ENCODE results near the gene FBN3.

Gene FBN3

DNA sequence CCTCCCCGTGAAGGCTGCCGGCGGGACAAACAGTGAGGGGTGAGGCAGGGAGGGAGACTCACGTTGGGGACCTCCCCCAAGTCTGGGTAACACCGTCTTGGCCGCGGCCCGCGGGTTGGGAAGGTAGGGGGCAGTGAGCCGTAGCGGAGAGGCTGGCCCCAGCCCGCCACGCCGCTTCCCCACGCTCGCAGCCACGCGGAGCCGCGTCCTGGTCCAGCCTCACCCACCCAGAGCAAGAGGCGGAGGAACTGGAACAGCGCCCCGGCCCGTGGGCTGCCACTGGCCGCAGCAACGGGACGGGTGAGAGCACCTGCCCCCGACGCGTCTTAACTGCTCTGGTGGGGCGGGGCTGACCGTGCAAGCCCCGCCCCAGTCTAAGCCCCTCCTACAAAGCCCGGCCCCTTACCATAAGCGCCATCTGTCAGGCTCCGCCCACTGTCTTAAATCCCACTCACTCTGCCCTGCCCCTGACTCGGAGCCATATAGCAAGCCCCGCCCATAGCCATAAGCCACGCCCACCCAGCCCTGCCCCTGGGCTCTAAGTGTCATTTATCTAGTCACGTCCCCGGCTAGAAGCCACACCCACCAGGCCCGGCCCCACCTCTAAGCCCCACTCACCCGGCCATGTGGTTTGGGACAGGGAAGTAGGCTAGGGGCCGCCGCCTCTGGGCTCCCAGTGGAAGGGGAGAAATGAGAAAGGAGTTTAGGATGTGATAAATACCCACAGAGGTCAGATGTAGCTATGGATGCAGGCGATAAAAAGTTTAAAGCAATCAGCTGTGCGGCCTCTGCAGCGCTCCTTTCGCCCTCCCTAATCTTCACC is 98.9 kb downstream of the FBN3 start:
- DNase-seq (ENCODE audit: low read depth in 1 of 2, low spot score in 1 of 2): peak; percentile 95 to 99
- TF ChIP-seq GABPA (IDR thresholded peaks at IDR 0.05; ENCODE audit: low read depth) (no peak), POLR2AphosphoS5 (IDR thresholded peaks at IDR 0.05; ENCODE audit: low read depth) (peak; percentile 45; the same call in 1 of the 2 replicates)
- H3K4me3 ChIP-seq (replicated peaks; ENCODE audit: insufficient read depth, low read length): peak overlapping the region; percentile 39
- H3K27ac ChIP-seq (replicated peaks): peak overlapping the region; percentile 45
- no peaks in the 10 kb centered on the region for H3K27me3 ChIP-seq (ENCODE audit: insufficient read depth, poor library complexity, severe bottlenecking)

DNA sequence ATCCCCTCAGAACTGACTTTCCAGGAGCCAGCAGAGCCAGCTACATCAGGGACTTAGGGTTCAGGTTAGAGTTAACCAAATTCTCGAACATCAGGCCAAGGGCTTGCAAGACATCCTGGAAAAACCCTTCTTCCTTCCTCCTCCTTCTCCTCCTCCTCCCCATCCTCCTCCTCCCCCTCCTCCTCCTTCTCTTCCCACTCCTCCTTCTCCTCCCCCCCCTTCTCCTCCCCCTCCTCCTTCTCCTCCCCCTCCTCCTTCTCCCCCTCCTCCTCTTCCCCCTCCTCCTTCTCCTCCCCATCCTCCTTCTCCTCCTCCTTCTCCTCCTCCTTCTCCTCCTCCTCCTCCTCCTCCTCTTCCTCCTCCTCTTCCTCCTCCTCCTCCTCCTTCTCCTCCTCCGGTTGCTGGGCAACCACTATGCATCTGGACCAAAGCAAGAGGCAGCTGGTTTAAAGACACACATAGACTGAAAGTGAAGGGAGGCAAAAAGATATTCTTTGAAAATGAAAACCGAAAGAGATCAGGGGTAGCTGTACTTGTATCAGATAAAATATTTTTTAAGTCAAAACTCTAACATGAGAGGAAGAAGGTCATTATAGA is 102.7 kb downstream of the FBN3 start:
- H3K4me3 ChIP-seq (replicated peaks; ENCODE audit: insufficient read depth, low read length): no peak overlapping the region
- DNase-seq (ENCODE audit: low read depth in 1 of 2, low spot score in 1 of 2): no peak
- H3K27me3 ChIP-seq (ENCODE audit: insufficient read depth, poor library complexity, severe bottlenecking): no peaks in the 10 kb centered on the region

DNA sequence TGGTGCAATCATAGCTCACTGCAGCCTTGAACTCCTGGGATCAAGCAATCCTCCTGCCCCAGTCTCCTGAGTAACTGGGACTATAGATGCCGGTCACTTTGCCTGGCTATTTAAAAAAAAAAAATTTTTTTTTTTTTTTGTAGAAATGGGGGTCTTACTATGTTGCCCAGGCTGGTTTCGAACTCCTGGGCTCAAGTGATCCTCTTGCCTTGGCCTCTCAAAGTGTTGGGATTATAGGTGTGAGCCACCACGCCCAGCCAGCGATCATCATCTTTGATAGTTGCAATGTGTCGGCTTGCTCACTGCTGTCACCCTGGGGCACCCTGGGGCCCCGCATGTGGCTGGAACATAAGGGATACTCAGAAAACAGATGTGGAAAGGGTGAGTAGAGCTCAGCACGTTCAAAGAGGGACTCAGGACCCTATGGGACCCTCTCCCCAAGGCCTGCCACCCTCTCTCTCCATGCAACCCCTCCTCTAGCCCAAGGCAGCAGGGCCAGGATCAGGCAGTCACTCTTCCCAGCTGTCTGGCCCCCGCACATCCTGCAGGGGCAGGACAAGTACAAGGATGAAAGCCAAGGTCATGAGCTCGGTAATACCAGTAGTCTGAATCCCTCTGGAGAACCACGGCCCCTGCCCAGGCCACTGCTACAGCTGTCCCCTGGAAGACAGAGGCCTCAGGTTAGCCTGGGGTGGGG is 103.4 kb downstream of the FBN3 start:
- no peaks in the 10 kb centered on the region for H3K27me3 ChIP-seq (ENCODE audit: insufficient read depth, poor library complexity, severe bottlenecking)
- no peak overlapping the region for H3K4me3 ChIP-seq (replicated peaks; ENCODE audit: insufficient read depth, low read length)
- DNase-seq (ENCODE audit: low read depth in 1 of 2, low spot score in 1 of 2): no peak
- TF ChIP-seq POLR2AphosphoS5 (IDR thresholded peaks at IDR 0.05; ENCODE audit: low read depth) (no peak), GABPA (IDR thresholded peaks at IDR 0.05; ENCODE audit: low read depth) (no peak), SPI1 (IDR thresholded peaks at IDR 0.05; ENCODE audit: borderline replicate concordance, low read depth) (no peak)
- TF ChIP-seq, protein P1, sequence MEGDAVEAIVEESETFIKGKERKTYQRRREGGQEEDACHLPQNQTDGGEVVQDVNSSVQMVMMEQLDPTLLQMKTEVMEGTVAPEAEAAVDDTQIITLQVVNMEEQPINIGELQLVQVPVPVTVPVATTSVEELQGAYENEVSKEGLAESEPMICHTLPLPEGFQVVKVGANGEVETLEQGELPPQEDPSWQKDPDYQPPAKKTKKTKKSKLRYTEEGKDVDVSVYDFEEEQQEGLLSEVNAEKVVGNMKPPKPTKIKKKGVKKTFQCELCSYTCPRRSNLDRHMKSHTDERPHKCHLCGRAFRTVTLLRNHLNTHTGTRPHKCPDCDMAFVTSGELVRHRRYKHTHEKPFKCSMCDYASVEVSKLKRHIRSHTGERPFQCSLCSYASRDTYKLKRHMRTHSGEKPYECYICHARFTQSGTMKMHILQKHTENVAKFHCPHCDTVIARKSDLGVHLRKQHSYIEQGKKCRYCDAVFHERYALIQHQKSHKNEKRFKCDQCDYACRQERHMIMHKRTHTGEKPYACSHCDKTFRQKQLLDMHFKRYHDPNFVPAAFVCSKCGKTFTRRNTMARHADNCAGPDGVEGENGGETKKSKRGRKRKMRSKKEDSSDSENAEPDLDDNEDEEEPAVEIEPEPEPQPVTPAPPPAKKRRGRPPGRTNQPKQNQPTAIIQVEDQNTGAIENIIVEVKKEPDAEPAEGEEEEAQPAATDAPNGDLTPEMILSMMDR (IDR thresholded peaks at IDR 0.05; ENCODE audit: insufficient read depth, low read length): no peak
- TF ChIP-seq, protein P2, sequence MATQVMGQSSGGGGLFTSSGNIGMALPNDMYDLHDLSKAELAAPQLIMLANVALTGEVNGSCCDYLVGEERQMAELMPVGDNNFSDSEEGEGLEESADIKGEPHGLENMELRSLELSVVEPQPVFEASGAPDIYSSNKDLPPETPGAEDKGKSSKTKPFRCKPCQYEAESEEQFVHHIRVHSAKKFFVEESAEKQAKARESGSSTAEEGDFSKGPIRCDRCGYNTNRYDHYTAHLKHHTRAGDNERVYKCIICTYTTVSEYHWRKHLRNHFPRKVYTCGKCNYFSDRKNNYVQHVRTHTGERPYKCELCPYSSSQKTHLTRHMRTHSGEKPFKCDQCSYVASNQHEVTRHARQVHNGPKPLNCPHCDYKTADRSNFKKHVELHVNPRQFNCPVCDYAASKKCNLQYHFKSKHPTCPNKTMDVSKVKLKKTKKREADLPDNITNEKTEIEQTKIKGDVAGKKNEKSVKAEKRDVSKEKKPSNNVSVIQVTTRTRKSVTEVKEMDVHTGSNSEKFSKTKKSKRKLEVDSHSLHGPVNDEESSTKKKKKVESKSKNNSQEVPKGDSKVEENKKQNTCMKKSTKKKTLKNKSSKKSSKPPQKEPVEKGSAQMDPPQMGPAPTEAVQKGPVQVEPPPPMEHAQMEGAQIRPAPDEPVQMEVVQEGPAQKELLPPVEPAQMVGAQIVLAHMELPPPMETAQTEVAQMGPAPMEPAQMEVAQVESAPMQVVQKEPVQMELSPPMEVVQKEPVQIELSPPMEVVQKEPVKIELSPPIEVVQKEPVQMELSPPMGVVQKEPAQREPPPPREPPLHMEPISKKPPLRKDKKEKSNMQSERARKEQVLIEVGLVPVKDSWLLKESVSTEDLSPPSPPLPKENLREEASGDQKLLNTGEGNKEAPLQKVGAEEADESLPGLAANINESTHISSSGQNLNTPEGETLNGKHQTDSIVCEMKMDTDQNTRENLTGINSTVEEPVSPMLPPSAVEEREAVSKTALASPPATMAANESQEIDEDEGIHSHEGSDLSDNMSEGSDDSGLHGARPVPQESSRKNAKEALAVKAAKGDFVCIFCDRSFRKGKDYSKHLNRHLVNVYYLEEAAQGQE (IDR thresholded peaks at IDR 0.05; ENCODE audit: insufficient replicate concordance, low read depth): no peak
- H3K27ac ChIP-seq (replicated peaks): no peak overlapping the region

More for the DNA sequence above, 102.7 kb downstream of the FBN3 start:
- TF ChIP-seq GABPA (IDR thresholded peaks at IDR 0.05; ENCODE audit: low read depth) (no peak), POLR2AphosphoS5 (IDR thresholded peaks at IDR 0.05; ENCODE audit: low read depth) (no peak), SPI1 (IDR thresholded peaks at IDR 0.05; ENCODE audit: borderline replicate concordance, low read depth) (no peak)
- TF ChIP-seq, protein P1 (IDR thresholded peaks at IDR 0.05; ENCODE audit: insufficient read depth, low read length): no peak
- TF ChIP-seq, protein P2 (IDR thresholded peaks at IDR 0.05; ENCODE audit: insufficient replicate concordance, low read depth): no peak
- no peak overlapping the region for H3K27ac ChIP-seq (replicated peaks)

DNA sequence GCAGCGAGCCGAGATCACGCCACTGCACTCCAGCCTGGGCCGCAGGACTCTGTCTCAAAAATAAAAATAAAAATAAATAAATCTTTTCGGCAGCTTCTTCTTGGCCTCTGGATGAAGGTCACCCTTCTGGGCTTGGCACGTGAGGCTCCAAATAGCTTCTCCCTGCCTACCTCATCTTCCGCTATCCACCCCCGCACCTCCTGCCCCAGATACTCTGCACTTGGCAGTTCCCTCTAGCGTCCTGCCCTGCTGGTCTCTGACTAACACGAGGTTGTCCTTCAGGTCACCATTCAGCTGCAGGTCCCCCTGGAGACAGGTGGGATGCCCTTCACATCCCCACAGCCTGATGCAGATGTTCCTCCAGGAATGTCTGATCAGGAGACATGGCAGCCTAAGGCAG is 105.4 kb downstream of the FBN3 start:
- H3K4me3 ChIP-seq (replicated peaks; ENCODE audit: insufficient read depth, low read length): no peak overlapping the region
- no peak for TF ChIP-seq GABPA (IDR thresholded peaks at IDR 0.05; ENCODE audit: low read depth)
- TF ChIP-seq POLR2AphosphoS5 (IDR thresholded peaks at IDR 0.05; ENCODE audit: low read depth): no peak
- no peak for TF ChIP-seq SPI1 (IDR thresholded peaks at IDR 0.05; ENCODE audit: borderline replicate concordance, low read depth)
- TF ChIP-seq, protein P2 (IDR thresholded peaks at IDR 0.05; ENCODE audit: insufficient replicate concordance, low read depth): no peak
- TF ChIP-seq, protein P1 (IDR thresholded peaks at IDR 0.05; ENCODE audit: insufficient read depth, low read length): no peak
- no peak for DNase-seq (ENCODE audit: low read depth in 1 of 2, low spot score in 1 of 2)
- H3K27ac ChIP-seq (replicated peaks): no peak overlapping the region
- H3K27me3 ChIP-seq (ENCODE audit: insufficient read depth, poor library complexity, severe bottlenecking): no peaks in the 10 kb centered on the region
